Endometrium (tissue), 2 donors: Measurements from ENCODE around the gene DAAM2.

ENCODE experiments used
- FAIRE-seq: peaks from 2 replicates; lab custom pipeline; 2012; peaks lifted over from hg19 to GRCh38; lab: Jason Lieb, UNC
- donor health status: control.
- donor health status: control.

The DAAM2 gene

GRCh38 chr6:39849228-39849627 is 57.1 kb downstream of the DAAM2 start:
- no peak for FAIRE-seq

- no peak for FAIRE-seq
These were observed 57.6 kb downstream of the DAAM2 start for GRCh38 chr6:39849764-39850163.

DNA sequence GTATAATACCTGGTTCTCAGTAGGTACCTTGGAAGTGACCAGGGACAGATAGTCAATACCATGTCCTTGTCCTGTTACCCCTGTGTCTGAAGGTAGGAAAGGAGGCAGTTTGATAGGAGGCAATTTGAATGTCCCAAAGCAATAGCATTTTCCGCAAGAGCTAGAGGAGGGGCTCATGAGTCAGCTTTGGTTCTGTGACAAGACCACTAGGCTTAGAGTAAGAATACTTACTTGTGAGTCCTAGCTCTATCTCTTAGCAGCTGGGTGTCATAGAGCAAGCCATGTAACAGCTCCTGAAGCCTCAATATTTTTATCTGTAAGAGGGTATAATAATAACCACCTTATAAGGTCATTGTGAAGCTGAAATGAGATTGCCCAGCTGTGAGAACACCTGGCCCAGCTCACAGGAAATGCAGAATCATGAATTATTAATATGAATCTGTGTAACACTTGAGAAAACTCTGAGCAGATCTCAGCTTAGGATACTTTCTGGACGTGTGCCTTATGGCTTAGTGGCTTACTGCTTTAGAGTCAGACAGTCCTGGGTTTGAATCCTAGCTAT is 58.6 kb downstream of the DAAM2 start:
- FAIRE-seq: no peak

- no peak for FAIRE-seq
These were observed 59.2 kb downstream of the DAAM2 start for GRCh38 chr6:39851331-39851730.

DNA sequence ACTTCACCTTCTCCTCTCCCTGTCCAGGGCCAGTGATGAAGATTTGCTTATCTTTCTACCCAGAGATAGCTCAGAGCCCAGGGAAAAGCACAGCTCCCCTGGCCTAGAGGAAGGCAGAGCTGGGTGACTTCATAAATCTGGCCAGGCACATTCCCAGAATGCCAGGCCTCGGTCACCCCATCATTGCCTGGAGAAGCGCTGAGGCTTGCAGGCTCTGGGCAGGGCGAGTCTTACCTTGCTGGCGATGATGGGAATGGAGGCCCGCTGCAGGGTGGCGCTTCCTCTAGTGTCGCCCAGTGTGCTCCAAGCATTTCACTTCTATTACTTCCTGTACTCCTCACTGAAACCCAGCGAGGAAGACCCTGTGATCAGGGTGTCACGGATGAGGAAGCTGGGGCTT is 60.1 kb downstream of the DAAM2 start:
- FAIRE-seq: no peak

DNA sequence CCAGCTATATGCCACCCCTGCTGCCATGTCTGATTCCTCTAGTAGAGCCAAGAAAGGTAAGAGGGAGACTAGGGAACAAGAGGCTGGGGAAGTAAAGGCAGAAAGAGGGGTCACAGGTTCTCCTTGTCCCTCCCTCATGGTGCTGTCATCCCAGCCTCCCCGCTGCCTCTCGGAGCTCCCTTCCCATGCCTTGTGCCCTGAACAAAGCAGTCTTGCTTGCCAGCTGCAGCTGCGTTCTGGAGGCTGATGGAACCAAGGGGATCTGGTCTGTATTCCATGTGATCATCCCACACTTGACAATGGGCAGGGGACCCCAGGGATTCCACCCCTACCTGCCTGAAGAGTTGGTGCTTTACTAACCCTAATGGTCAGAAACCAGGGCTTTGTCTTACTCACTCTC is 61.4 kb downstream of the DAAM2 start:
- no peak for FAIRE-seq

- FAIRE-seq: no peak
These were observed 63.3 kb downstream of the DAAM2 start for GRCh38 chr6:39855356-39855995.

- FAIRE-seq: no peak
These were observed 66.8 kb downstream of the DAAM2 start for GRCh38 chr6:39859025-39859424.

- no peak for FAIRE-seq
These were observed 69.5 kb downstream of the DAAM2 start for GRCh38 chr6:39861663-39862062.

DNA sequence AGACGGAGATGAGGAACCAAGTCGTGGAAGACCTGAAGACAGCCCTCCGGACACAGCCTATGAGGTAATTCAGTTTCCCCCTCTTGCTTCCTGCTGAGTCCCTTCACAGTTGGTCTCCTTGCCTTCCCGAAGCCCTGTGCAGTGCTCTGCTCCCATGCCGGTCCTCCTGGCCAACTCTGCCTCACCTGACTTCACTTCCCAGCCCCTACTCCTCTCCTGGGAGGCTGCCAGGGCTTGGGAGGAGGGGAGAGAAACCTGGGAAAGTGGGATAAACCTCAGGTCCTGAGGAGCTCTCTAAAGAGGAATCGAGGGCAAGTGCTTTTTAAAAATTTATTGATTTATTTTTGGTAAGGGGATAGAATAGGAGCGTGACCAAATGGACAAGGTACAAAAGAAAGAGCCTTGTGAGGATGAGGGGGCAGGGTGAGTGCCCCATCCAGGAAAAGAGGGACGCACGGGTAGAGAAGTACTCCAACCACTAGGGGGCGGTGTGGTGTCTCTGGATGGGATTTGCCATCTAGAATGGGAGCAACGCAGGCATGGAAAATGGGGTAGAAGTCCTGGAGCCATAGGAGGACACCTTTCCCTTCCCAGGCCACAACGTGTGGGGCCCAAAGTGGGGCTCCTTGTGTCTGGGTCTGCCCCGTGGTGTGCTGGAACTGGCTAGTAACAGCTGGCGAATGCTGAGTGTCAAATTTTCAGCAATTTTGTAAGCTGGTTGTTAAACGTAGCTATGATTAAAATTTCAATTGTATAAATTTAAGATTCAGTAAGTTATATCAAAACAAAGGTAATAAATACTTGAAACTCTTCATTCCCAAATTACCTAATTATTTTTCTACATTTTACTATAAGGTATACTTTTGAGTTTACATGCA is 73.1 kb downstream of the DAAM2 start:
- no peak for FAIRE-seq

GRCh38 chr6:39867592-39867991 is 75.4 kb downstream of the DAAM2 start:
- no peak for FAIRE-seq

GRCh38 chr6:39870950-39871349 is 78.8 kb downstream of the DAAM2 start:
- FAIRE-seq: no peak

DNA sequence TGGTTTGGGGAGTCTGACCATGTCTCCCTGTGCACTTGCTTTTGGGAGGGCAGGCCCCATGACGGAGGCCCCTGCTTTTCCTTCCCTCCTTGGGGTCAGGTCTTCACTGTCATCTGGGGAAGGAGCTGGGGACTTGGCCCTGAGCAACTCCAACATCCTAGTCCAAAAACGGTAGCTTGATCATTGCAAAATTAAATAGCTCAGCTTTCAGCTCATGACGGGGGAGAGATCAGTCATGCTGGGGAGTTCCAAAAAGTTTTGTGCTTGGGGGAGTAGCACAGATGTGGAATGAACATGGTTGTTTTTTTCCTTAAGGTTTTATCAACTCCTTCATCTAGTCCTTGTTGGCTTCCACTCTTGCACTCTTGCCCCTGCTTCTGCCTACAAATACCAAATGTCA is 81.3 kb downstream of the DAAM2 start:
- no peak for FAIRE-seq

DNA sequence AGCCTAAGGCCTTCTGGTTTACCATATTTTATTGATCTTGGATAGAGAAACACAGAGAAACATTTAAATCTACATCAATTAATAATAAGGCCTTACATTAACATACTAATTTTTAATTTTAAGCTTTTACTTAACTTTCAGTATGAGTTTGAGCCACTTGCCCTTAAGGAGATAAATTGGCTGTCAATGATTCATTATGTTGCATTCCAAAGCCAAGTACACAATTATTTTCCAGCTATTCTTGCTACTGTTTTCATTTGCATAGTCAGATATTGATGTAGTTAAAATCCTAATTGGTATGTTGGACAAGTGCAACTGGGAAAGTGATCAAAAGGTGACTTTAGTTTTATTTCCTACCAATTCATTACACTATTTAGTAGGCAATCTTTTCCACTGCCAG is 83.9 kb downstream of the DAAM2 start:
- FAIRE-seq: no peak

DNA sequence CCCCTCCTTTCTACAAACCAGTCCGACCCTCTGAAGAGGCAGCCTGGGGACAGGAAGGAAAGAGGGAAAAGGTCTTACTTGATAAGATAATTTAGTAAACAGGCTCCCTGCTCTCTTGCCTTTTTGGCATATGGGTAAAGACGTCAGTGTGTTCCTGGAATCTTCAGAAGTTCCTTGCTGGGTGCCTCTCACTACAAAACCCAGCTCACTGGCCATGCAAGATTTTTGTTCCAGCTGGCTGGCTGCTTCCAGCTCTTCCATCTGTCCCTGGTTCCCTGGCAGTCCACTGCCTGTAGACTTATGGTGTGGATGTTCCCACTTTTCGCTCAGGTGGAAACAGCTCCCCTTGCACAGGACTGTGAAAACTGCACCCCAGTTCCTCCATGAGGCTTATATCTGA is 84.7 kb downstream of the DAAM2 start:
- no peak for FAIRE-seq

DNA sequence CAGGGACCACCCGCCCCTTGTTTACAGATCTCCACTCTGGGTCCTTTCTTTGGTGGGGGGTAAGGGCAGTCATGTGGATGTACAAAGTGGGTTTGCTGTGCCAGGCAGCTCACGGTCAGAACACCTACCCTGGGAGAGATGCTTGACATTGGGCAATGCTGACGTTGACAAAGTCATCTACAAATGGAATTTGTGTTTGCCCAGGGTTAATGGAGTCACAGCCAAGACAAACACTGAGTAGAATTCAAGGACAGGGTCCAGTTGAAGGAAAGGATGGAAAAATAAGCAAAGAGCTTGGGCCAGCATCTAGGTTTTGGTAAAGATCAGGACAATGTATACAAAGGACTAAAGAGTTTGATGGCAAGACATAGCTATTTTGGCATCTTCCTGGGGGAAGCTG is 87.4 kb downstream of the DAAM2 start:
- FAIRE-seq: no peak

- FAIRE-seq: no peak
These were observed 88.4 kb downstream of the DAAM2 start for GRCh38 chr6:39880594-39880993.

DNA sequence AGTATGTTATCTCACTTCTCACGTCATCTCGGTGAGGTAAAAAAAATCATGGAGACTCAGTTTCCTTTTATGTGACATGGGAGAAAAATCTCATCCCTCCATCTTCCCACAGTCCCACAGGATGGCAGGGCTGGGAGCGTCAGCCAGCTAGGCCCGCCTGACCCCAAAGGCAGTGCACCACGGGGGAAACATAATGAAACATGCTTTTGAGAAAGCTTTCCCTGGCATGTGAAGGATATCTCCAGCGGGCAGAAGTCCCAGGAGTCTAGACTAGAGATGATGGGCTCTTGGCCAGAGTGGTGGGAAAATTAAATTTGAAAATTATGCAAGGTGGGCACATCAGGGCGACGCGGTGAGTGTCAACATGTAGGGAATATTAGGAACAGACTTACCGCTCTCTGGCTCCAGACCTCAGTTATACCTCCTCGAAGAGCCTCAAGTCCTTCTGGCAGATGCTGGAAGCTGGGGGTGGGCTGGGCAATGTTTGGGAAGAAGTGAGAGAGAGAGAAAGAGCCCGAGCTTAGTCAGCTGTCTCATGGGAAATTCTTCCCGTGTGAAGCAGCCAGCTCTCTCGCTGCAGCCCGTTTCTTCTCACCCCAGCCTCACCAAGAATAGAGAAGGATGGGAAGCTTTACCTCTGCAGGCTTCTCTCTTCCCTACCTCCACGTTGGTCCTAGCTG is 89.8 kb downstream of the DAAM2 start:
- FAIRE-seq: no peak

DNA sequence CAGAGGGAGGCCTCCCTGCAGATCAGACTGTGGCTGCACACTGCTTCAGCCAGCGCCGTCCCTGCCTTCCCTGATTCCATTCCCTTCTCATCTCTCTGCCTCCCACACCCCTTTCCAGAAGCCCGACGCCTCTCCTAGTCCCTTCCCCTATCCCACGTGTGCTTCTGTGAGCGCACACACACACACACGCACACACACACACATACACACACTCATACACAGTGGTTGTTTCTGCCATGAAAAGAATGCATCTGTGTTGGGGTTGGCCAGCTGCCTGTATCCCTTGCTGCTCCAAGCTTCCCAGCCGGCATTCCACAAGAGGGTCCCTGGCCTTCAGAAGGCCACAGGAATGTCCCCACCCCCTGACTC is 90.3 kb downstream of the DAAM2 start:
- FAIRE-seq: no peak

DNA sequence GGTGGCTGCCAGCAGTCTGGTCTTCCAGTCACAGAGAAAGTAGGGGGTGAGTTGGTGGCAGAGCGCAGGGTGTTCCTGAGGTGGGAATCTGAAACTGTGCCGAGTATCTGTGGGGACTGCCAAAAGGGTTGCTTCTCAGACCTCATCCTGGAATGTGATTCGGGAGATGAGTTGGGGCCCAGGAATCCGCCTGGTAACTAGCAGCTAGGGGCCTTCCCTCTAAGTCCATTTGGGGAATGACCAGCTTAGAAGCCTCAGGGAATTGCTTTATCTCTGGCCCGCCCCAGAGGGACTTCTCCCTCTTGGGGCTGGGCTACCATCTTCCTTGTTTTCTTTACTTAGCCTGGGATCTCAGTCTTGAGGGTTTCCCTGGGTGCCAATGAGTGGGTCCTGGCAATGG is 92.5 kb downstream of the DAAM2 start:
- no peak for FAIRE-seq

- no peak for FAIRE-seq
These were observed 93.5 kb downstream of the DAAM2 start for GRCh38 chr6:39885691-39886090.

- FAIRE-seq: no peak
These were observed 94.7 kb downstream of the DAAM2 start for GRCh38 chr6:39886871-39887270.
